ENCODE results near the gene NLGN1. TPM values are rescaled to one million over a fixed set of nuclear protein-coding genes. Genes with fewer than 3 reads are reported as not detected.

The NLGN1 gene
- total RNA-seq, 1 experiment from 2014 or later: 5.2 TPM

DNA sequence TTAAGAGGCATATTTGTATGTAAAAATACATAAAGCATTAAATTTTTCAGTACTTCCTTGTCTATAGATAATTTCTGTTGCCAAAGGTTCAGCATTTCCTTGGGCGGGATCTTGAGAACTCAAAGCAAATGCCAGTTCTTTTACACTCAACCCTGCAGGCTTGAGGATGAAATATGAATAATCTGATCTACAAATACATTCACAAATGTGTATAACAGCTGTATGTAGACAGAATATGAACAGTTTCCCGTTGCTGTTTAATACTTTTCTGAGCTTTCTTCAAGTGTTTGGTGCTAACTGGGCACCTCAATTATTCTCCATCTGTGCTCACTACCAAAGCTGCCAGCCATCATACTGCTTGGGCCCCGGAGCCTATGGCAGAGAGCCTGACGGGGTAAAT is 661.3 kb downstream of the NLGN1 start:
- no peak overlapping the region for H3K27ac ChIP-seq (ENCODE audit: insufficient read length, low read depth, low read length)
- no peaks in the 10 kb centered on the region for H3K4me1 ChIP-seq (ENCODE audit: insufficient read depth, low read length)
- no peak overlapping the region for H2BK20ac ChIP-seq (ENCODE audit: low read depth, low read length, poor library complexity, severe bottlenecking)
- H3K4me2 ChIP-seq (ENCODE audit: insufficient read depth, insufficient read length, low read length): no peak overlapping the region
- no peak overlapping the region for H2BK15ac ChIP-seq (ENCODE audit: low read depth, low read length)
- H3K23me2 ChIP-seq (ENCODE audit: insufficient read length, low read depth, low read length, poor library complexity, severe bottlenecking): no peaks in the 10 kb centered on the region
- H3K14ac ChIP-seq (ENCODE audit: insufficient read depth, low read length): no peak overlapping the region
- H4K5ac ChIP-seq (ENCODE audit: insufficient read length, low read depth, low read length): no peak overlapping the region
- H3K56ac ChIP-seq (ENCODE audit: insufficient read length, low read depth, low read length): no peak overlapping the region
- TF ChIP-seq, protein P1, sequence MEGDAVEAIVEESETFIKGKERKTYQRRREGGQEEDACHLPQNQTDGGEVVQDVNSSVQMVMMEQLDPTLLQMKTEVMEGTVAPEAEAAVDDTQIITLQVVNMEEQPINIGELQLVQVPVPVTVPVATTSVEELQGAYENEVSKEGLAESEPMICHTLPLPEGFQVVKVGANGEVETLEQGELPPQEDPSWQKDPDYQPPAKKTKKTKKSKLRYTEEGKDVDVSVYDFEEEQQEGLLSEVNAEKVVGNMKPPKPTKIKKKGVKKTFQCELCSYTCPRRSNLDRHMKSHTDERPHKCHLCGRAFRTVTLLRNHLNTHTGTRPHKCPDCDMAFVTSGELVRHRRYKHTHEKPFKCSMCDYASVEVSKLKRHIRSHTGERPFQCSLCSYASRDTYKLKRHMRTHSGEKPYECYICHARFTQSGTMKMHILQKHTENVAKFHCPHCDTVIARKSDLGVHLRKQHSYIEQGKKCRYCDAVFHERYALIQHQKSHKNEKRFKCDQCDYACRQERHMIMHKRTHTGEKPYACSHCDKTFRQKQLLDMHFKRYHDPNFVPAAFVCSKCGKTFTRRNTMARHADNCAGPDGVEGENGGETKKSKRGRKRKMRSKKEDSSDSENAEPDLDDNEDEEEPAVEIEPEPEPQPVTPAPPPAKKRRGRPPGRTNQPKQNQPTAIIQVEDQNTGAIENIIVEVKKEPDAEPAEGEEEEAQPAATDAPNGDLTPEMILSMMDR (conservative IDR thresholded peaks at IDR 0.05): no peak
- Mint-ChIP-seq H3K9me3 (peaks cover 7 to 9% of the 10 kb centered on the region in 2 experiments), H3K27me3 (ENCODE audit: low read depth) (no peaks in the 10 kb centered on the region), H3K27ac (no peak overlapping the region), H3K4me3 (no peak overlapping the region), H3K36me3 (ENCODE audit: insufficient read depth in 1 of 3, low read depth in 3 of 3) (peaks cover 4 to 10% (median 7%) of the 10 kb centered on the region in 3 experiments; a peak in 3 of 7 replicates), H3K4me1 (no peaks in the 10 kb centered on the region)
- no peak overlapping the region for H3K9ac ChIP-seq (ENCODE audit: extremely low read depth, insufficient read length, low read length)
- no peaks in the 10 kb centered on the region for H3K27me3 ChIP-seq (ENCODE audit: insufficient read depth, low read length)
- H3K79me1 ChIP-seq (ENCODE audit: insufficient read depth, low read depth, low read length, poor library complexity, severe bottlenecking): no peaks in the 10 kb centered on the region
- H2AK5ac ChIP-seq (ENCODE audit: insufficient read length, low read length): no peak overlapping the region
- H2AFZ ChIP-seq (ENCODE audit: low read length): no peak overlapping the region
- no peak overlapping the region for H4K91ac ChIP-seq (ENCODE audit: insufficient read length, low read depth, low read length)
- H2BK120ac ChIP-seq (ENCODE audit: low read depth, low read length, poor library complexity, severe bottlenecking): no peak overlapping the region
- no CpG with 5 or more reads among the region's 4 CpGs for WGBS (ENCODE audit: extremely low coverage, insufficient read length, low lambda C conversion rate)
- no peak overlapping the region for H2BK12ac ChIP-seq (ENCODE audit: insufficient read length, low read depth, low read length)
- H3K79me2 ChIP-seq (ENCODE audit: insufficient read depth, low read length): no peaks in the 10 kb centered on the region
- no peak overlapping the region for H3T11ph ChIP-seq (ENCODE audit: low read length)
- no peak overlapping the region for H3K18ac ChIP-seq (ENCODE audit: insufficient read length, low read depth, low read length)
- H3K23ac ChIP-seq (ENCODE audit: insufficient read length, low read depth, low read length): no peak overlapping the region
- no peak overlapping the region for H4K8ac ChIP-seq (replicated peaks; ENCODE audit: insufficient read length, low read depth, low read length)
- no peak overlapping the region for H2BK5ac ChIP-seq (ENCODE audit: insufficient read length, low read length)
- H3K4ac ChIP-seq (ENCODE audit: low read depth, low read length): no peak overlapping the region
- no peak for DNase-seq
- no peaks in the 10 kb centered on the region for H3K9me3 ChIP-seq (ENCODE audit: control insufficient read depth, low read depth, low read length)
- no peaks in the 10 kb centered on the region for H4K20me1 ChIP-seq (ENCODE audit: control insufficient read depth, insufficient read depth, insufficient read length)

Data from H9 (cell line).